ENCODE results near the gene RORC.
"Not testable (repeated sequence)": the region's sequence is repeated elsewhere in the genome, so short reads cannot be mapped to it uniquely, and the experiment has no call there.

The RORC gene

GRCh38 chr1:151855933-151856332 lies 24.3 kb upstream of the RORC start:
- Mint-ChIP-seq H3K27me3 (peaks cover 20% of the 10 kb centered on the region), H3K36me3 (ENCODE audit: low read depth) (no peaks in the 10 kb centered on the region), H3K9me3 (no peaks in the 10 kb centered on the region), H3K27ac (no peak overlapping the region), H3K4me1 (ENCODE audit: low read depth) (peaks cover 54% of the 10 kb centered on the region), H3K4me3 (no peak overlapping the region)
- intact Hi-C loops (cut with micrococcal nuclease), result no loop called here

DNA sequence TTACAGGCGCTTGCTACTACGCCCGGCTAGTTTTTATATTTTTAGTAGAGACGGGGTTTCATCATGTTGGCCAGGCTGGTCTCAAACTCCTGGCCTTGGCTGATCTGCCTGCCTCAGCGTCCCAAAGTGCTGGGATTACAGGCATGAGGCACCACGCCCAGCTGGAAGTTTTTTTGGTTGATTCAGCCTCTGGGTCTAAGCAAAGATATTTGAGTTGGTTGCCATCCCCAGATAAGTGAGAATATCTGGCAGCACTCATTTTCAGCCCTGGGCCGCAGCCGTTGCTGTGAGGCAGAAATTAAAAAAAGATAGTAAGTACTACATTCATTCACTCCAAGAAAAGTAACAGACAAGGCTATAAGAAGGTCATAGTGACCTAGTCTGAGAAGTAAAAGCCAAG lies 23.9 kb upstream of the RORC start:
- Mint-ChIP-seq H3K4me1 (ENCODE audit: low read depth) (peaks cover 54% of the 10 kb centered on the region), H3K27me3 (peaks cover 20% of the 10 kb centered on the region)
- intact Hi-C loops (cut with micrococcal nuclease); H3K4me3 Mint-ChIP-seq; H3K36me3 Mint-ChIP-seq (ENCODE audit: low read depth); H3K27ac Mint-ChIP-seq; H3K9me3 Mint-ChIP-seq: not testable (repeated sequence)

DNA sequence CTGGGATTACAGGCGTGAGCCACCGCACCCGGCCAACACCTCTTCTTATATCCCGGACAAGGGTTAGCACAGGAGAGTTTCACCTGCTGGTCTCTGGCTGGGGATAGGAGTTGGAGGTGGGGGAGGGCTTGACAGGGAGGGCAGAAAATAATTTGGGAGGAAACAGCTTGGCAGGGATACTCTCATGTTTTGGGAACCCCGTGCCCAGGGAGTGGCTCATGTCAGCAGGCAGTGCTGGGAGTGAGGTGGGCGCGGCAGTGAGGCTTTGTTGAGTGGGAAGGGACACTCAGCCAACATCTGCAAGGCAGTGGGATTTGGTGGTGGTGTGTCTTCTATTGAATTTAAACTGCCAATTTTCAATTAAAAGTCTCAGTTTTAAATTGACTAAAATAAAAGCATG lies 23.1 kb upstream of the RORC start:
- intact Hi-C loops (cut with micrococcal nuclease), result no loop called here
- Mint-ChIP-seq H3K36me3 (ENCODE audit: low read depth) (no peaks in the 10 kb centered on the region), H3K4me3 (no peak overlapping the region), H3K4me1 (ENCODE audit: low read depth) (peaks cover 47% of the 10 kb centered on the region), H3K27me3 (peaks cover 27% of the 10 kb centered on the region), H3K27ac (no peak overlapping the region), H3K9me3 (no peaks in the 10 kb centered on the region)

- H3K27ac Mint-ChIP-seq, result no peak within 1 kb of the TSS
- no peak within 1 kb of the TSS for H3K4me3 Mint-ChIP-seq
- intact Hi-C loops (cut with micrococcal nuclease), result no loop called here
- no peaks in the 10 kb centered on the region for H3K36me3 Mint-ChIP-seq (ENCODE audit: low read depth)
- H3K27me3 Mint-ChIP-seq, result peaks cover 38% of the 10 kb centered on the region
- peaks cover 42% of the 10 kb centered on the region for H3K4me1 Mint-ChIP-seq (ENCODE audit: low read depth)
- no peaks in the 10 kb centered on the region for H3K9me3 Mint-ChIP-seq
Measured at GRCh38 chr1:151853411-151853943, 21.9 kb upstream of the RORC start, which contains the start of gene THEM5. Gene THEM5, minus strand, starts transcription at chr1:151853712. Its CDS starts 147 bp downstream, at chr1:151853565.

DNA sequence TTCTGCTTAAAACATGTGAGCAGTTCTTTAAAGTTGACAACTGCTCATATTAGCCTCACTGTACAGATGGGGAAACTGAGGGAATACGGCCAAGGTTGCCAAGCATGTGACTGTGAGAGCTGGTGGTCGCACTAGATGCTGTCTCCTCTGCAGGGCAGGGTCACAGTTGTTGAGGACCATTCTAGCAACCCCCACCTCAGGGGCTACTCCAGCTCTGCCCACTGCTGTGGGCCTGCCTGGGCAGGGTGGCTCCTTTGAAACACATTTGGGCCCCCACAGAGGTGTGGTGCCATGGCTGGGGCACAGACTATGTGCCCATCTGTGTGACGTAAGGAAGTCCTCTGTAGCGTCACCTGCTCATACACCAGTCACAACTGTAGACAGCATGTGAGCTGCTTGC lies 21.1 kb upstream of the RORC start:
- peaks cover 44% of the 10 kb centered on the region for H3K27me3 Mint-ChIP-seq
- intact Hi-C loops (cut with micrococcal nuclease), result no loop called here
- no peaks in the 10 kb centered on the region for H3K9me3 Mint-ChIP-seq
- H3K27ac Mint-ChIP-seq, result no peak overlapping the region
- H3K4me1 Mint-ChIP-seq (ENCODE audit: low read depth), result peaks cover 35% of the 10 kb centered on the region
- no peaks in the 10 kb centered on the region for H3K36me3 Mint-ChIP-seq (ENCODE audit: low read depth)
- no peak overlapping the region for H3K4me3 Mint-ChIP-seq

DNA sequence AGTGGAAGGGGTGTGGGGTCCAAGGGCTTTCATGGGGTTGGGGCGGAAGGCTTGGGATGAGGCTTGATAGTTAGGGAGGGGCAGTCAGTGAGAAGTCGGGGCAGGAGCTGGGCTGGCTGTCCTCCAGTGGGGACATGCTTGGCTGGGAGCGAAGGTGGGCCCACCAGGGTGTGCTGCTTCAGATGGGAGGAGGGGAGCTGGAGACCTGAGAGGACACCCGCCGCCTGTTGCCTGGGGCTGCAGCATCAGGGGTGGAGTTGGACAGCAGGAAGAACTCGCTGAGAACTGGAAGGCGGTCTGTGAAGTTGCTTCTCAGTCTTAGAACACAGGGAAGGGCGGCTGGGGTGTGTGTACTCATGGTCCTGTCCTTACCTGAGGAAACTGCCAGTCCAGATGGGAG lies 20.3 kb upstream of the RORC start:
- Mint-ChIP-seq H3K9me3 (no peaks in the 10 kb centered on the region), H3K4me1 (ENCODE audit: low read depth) (peaks cover 27% of the 10 kb centered on the region), H3K36me3 (ENCODE audit: low read depth) (no peaks in the 10 kb centered on the region), H3K4me3 (no peak overlapping the region), H3K27me3 (peaks cover 48% of the 10 kb centered on the region), H3K27ac (no peak overlapping the region)
- intact Hi-C loops (cut with micrococcal nuclease), result no loop called here

DNA sequence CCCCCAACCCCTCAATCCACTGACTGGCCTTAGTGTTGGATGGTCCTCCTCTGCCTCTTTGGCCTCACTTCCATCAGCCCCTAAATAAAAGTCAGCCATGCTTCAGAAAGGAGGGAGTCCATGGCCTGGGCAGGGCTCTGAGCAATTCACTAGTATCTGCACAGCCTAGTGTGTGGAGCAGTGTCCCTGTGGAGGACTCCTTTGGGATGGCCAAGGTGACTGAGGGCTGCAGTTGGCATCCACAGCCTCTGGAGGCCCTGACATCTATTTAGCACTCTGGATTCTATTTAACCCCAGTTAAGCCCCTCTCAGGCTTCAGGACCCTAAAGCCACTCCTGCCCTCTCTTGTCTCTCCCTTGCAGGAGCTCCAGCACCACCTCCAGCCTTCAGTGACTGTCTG lies 18.3 kb upstream of the RORC start:
- H3K9me3 Mint-ChIP-seq, result no peaks in the 10 kb centered on the region
- H3K4me1 Mint-ChIP-seq (ENCODE audit: low read depth), result peaks cover 24% of the 10 kb centered on the region
- no peak overlapping the region for H3K4me3 Mint-ChIP-seq
- intact Hi-C loops (cut with micrococcal nuclease), result no loop called here
- no peak overlapping the region for H3K27ac Mint-ChIP-seq
- no peaks in the 10 kb centered on the region for H3K36me3 Mint-ChIP-seq (ENCODE audit: low read depth)
- H3K27me3 Mint-ChIP-seq, result peaks cover 68% of the 10 kb centered on the region

- Mint-ChIP-seq H3K9me3 (no peaks in the 10 kb centered on the region), H3K4me3 (no peak overlapping the region), H3K27me3 (peaks cover 75% of the 10 kb centered on the region), H3K4me1 (ENCODE audit: low read depth) (peaks cover 26% of the 10 kb centered on the region), H3K27ac (no peak overlapping the region), H3K36me3 (ENCODE audit: low read depth) (no peaks in the 10 kb centered on the region)
- intact Hi-C loops (cut with micrococcal nuclease), result no loop called here
Measured at GRCh38 chr1:151849126-151849525, 17.5 kb upstream of the RORC start.

DNA sequence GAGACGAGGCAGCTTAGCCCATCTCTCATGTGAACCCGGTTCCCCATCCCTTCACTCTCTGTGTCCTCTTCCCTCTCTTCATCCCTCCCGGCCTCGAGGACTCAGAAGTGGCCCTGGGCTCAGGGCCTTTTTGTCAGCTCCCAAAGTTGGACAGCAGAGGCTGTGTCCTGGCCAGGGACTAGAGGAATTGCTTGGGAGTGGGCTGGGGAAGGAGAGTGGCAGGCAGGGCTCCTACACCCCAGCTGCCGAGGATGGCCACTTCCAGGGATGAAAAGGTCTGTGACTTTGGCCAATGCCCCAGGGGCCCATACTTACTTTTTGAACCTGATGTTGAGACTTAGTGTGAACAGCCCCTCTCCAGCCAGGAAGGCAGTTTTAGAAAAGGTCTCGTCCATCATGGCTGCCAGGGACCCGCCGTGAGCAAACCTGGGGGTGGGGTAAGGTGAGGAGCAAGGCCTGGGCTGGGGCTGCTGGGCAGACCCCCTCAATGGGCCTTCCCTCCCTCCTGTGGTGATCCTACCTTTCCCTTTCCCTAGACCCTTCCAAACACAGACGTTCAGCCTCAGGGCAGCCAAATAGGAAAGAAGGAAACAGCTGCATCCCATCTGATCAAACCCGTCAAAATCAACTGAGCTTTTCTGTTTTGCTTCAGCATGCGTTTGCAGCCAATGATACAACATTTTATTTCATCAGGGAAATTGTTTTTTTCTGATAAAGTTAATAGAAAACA lies 16.4 kb upstream of the RORC start:
- no peaks in the 10 kb centered on the region for H3K9me3 Mint-ChIP-seq
- peaks cover 21% of the 10 kb centered on the region for H3K4me1 Mint-ChIP-seq (ENCODE audit: low read depth)
- no peak overlapping the region for H3K27ac Mint-ChIP-seq
- H3K4me3 Mint-ChIP-seq, result no peak overlapping the region
- H3K36me3 Mint-ChIP-seq (ENCODE audit: low read depth), result no peaks in the 10 kb centered on the region
- intact Hi-C loops (cut with micrococcal nuclease), result no loop called here
- peaks cover 75% of the 10 kb centered on the region for H3K27me3 Mint-ChIP-seq

DNA sequence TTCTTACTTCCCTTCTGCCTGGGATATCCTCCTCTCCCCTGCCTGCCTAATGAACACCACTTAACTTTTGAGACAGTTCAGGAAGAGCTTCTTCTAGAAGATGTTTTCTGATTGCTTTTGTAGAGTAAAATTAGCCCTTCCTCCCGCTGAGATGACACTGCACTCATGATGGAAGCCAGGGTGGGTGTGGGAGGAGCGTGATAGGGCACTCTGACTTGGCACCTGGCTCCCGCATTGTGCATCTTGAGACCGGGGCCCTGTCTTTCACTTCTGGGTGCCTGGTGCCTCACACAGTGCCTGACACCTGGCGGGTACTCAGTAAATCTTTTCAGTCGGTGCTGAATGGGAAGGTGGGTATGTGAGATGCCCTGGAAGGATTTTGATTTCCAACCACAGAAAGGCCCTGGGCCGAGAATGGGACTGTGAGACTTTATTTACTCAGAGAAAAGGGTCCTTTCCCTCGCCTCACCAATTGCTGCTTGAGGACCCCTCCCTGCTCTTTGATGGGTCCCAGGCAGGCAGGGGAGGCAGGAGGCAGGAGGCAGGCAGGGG lies 15.2 kb upstream of the RORC start:
- Mint-ChIP-seq H3K4me1 (ENCODE audit: low read depth) (peaks cover 21% of the 10 kb centered on the region), H3K9me3 (no peaks in the 10 kb centered on the region), H3K27me3 (peaks cover 73% of the 10 kb centered on the region), H3K36me3 (ENCODE audit: low read depth) (no peaks in the 10 kb centered on the region), H3K27ac (no peak overlapping the region), H3K4me3 (no peak overlapping the region)
- intact Hi-C loops (cut with micrococcal nuclease), result no loop called here

- H3K4me3 Mint-ChIP-seq, result no peak overlapping the region
- no peaks in the 10 kb centered on the region for H3K9me3 Mint-ChIP-seq
- intact Hi-C loops (cut with micrococcal nuclease), result no loop called here
- H3K27ac Mint-ChIP-seq, result no peak overlapping the region
- H3K4me1 Mint-ChIP-seq (ENCODE audit: low read depth), result peaks cover 21% of the 10 kb centered on the region
- peaks cover 75% of the 10 kb centered on the region for H3K27me3 Mint-ChIP-seq
- no peaks in the 10 kb centered on the region for H3K36me3 Mint-ChIP-seq (ENCODE audit: low read depth)
Measured at GRCh38 chr1:151846062-151846568, 14.5 kb upstream of the RORC start.

DNA sequence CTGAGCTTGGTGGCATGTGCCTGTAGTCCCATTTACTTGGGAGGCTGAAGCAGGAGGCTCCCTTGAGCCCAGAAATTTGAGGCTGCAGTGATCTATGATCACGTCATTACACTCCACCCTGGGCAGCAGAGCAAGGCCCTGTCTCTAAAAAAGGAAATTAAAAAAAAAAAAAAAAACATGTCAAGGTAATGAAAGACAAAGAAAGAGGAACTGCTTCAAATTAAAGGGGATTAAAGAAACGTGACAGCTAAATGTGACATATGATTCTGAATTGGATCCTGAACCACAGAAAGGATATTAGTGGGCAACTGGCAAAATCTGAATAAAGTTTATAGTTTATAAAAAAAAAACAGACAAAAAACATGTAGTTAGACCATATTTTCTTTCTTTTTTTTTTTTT lies 11.8 kb upstream of the RORC start:
- peaks cover 77% of the 10 kb centered on the region for H3K27me3 Mint-ChIP-seq
- no peak overlapping the region for H3K27ac Mint-ChIP-seq
- H3K9me3 Mint-ChIP-seq, result no peaks in the 10 kb centered on the region
- intact Hi-C loops (cut with micrococcal nuclease), result no loop called here
- peaks cover 29% of the 10 kb centered on the region for H3K4me1 Mint-ChIP-seq (ENCODE audit: low read depth)
- H3K36me3 Mint-ChIP-seq (ENCODE audit: low read depth), result no peaks in the 10 kb centered on the region
- no peak overlapping the region for H3K4me3 Mint-ChIP-seq

DNA sequence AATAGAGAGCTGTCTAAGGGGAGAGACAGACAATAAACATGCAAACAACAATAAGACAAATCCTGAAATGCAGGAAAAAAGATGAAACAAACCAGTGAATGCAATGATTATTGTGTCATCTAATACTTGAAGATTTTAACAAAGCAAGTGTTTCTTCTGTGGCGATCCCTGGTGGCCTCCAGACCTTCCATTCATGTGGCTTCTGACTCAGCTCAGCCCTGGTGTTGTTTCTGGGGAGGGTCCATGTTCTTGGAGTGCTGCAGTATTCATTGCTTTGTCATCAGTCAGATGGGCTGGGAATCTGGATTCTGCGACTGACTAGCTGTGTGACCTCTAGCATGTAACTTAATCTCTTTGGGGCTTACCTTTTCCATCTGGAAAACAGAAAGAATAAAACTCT lies 9.5 kb upstream of the RORC start:
- Mint-ChIP-seq H3K4me3 (no peak overlapping the region), H3K36me3 (ENCODE audit: low read depth) (no peaks in the 10 kb centered on the region), H3K4me1 (ENCODE audit: low read depth) (peaks cover 39% of the 10 kb centered on the region), H3K9me3 (no peaks in the 10 kb centered on the region), H3K27ac (no peak overlapping the region), H3K27me3 (peaks cover 79% of the 10 kb centered on the region)
- intact Hi-C loops (cut with micrococcal nuclease), result no loop called here

- Mint-ChIP-seq H3K9me3 (no peaks in the 10 kb centered on the region), H3K36me3 (ENCODE audit: low read depth) (no peaks in the 10 kb centered on the region), H3K4me3 (no peak overlapping the region), H3K27me3 (peaks cover 72% of the 10 kb centered on the region), H3K27ac (no peak overlapping the region), H3K4me1 (ENCODE audit: low read depth) (peaks cover 35% of the 10 kb centered on the region)
- intact Hi-C loops (cut with micrococcal nuclease), result no loop called here
Measured at GRCh38 chr1:151840421-151840820, 8.8 kb upstream of the RORC start.
